TTC549 (cell line): Measurements from ENCODE around the gene CENPC.
"Not testable (repeated sequence)": the region's sequence is repeated elsewhere in the genome, so short reads cannot be mapped to it uniquely, and the experiment has no call there.

ENCODE experiments used
- FAIRE-seq: peaks from 2 replicates; lab custom pipeline; 2012; peaks lifted over from hg19 to GRCh38; lab: Jason Lieb, UNC

The CENPC gene

DNA sequence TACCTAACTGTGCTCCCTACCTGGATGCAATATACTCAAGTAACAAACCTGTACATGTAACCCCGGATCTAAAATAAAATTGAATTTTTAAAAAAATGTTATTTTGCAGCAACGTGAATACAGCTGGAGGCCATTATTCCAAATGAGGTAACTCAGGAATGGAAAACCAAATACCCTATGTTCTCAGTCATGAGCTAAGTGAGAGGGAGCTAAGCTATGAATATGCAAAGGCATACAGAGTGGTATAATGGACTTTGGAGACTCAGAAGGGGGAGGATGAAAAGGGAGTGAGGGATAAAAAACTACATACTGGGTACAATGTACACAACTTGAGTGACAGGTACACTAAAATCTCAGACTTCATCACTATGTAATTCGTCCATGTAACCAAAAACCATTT lies 78.6 kb downstream of the CENPC start:
- FAIRE-seq: no peak

DNA sequence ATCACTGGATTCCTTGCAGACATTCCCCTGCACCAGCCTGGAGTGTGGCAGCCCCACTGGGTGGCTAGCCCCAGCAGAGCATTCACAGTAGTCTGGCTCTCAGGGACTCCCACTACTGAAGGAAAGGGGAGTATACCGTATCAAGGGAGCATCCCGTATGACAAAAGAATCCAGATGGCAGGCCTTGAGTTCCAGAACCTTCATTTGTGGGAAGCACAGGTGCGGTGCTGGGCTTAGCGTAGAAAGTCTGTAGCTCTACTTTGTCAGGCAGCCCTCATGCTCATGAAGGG lies 79.6 kb downstream of the CENPC start:
- no peak for FAIRE-seq

DNA sequence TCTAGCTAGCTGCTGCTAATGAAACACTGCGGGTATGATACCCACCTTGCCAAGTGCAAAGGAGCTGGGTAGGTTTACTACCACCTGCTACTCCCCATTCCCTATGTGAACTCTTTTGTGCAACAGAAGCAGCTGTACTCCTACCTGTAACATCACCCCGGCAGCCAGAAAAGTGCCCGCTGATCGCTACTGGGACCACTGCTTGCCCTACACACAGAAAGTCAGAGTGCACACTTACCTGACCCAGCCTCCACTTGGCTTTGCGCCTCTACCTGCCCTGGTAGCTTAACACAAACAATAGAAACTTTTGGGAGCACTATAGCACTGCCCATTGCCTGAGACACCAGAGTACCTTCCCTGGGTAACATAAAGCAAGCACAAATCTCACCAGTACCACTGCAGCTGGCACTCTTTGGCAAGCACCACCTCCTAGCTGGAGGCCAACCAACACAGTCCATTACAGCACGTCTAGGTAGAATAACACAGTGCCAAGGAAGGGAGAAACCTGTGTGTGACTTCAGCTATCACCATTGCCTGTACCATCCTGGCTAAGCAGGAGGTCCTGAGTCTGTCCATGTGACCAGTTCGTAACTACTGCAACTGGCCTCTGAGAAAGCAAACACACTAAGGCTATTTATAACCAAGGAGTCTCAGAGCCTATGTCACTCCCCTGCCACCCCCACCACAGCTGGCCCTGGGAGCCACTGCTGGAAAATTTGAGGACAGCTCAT lies 80.1 kb downstream of the CENPC start:
- no peak for FAIRE-seq

DNA sequence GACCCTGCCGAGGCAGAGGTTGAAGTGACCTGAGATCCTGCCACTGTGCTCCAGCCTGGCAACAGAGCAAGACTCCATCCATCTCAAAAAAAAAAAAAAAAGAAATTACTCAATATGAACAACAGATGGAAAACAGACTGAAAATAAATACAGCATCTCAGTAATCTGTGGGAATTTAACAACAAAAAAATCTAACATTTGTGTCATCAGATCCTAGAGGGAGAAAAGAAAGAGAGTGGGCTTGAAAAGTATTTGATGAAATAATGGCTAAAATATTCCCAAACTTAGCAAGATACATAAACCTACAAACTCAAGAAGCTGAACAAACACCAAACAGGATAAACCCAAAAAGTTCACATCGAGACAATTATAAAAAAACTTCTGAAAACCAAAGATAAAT lies 84.7 kb downstream of the CENPC start:
- FAIRE-seq: no peak

DNA sequence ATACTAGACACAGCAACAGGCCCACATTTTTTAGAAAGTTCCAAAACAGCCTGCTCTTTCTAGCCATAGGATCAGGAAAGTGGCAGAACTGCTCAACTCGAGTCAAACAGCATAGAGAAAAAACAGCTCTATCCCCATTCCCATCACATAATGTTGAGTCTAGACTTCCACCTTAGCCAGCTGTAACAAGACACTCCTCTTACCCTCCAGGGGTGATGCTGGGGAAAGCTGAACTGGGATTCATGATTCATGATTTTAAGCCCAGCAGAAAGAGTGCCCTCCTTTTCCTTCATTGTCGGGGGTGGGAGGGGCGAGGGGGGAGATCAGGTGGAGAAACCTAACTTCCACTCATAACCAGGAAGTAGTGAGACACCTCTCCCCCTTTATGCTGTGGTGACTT lies 86.1 kb downstream of the CENPC start:
- no peak for FAIRE-seq

DNA sequence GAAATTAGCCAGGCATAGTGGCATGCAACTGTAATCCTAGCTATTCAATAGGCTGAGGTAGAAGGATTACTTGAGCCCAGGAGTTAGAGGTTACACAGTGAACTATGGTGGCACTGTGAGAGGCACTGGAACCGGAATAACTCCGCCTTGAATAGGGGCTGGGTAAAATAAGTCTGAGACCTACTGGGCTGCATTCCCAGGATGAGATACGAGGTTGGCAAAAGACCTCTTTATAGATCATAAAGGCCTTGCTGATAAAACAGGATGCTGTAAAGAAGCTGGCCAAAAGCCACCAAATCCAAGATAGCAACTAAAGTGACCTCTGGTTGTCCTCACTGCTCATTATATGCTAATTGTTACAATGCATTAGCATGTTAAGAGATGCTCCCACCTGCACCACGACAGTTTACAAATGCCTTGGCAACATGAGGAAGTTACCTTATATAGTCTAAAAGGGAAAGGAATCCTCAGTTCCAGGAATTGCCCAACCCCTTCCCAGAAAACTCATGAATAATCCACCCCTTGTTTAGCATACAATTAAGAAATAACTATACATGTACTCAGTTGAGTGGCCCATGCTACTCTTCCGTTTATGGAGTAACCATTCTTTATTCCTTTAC lies 88.6 kb downstream of the CENPC start:
- no peak for FAIRE-seq

DNA sequence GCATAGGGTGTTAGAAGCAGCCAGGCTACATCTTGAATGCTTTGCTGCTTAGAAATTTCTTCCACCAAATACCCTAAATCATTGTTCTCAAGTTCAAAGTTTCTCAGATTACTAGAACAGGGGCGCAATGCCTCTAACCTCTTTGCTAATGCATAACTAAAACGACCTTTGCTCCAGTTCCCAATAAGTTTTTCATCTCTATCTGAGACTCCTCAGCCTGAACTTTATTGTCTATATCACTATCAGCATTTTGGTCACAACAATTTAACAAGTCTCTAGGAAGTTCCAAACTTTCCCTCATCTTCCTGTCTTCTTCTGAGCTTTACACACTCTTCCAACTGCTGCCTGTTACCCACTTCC lies 92.5 kb downstream of the CENPC start:
- FAIRE-seq: not testable (repeated sequence)

DNA sequence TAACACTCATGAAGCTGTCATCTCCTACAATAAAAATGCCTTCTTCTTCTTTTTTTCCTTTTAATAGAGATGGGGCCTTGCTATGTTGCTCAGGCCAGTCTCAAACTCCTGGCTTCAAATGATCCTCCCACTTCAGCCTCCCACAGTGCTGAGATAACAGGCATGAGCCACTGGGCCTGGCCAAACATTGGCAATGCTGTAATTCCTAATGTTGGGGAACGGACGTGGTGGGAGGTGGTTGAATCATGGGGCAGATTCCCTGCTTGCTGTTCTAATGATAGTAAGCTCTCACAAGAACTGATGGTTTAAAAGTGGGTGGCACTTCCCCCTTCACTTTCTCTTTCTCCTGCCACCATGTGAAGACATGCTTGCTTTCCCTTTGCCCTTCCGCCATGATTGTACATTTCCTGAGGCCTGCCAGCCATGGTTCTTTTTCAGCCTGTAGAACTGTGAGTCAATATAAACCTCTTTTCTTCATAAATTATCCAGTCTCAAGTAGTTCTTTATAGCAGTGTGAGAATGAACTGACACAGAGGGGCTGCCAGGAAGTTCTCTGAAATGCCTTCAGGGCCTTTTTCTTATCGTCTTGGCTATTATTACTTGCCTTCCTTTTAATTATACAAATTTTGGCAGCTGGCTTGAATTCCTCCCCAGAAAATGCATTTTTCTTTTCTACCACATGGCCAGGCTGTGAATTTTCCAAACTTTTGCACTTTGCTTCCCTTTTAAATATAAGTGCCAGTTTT lies 93.0 kb downstream of the CENPC start:
- FAIRE-seq: no peak

DNA sequence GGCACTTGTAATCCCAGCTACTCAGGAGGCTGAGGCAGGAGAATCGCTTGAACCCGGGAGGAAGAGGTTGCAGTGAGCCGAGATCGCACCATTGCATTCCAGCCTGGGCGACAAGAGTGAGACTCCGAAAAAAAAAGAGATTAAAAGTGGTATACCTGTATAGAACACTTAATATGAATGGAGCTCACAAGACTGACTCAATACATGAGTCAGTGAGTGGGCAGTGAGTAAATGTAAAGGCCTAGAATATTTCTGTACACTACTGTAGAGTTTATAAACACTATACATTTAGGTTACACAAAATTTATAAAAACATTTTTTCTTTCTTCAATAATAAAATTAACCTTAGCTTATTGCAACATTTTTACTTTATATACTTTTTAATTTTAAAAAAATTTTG lies 93.8 kb downstream of the CENPC start:
- FAIRE-seq: no peak

DNA sequence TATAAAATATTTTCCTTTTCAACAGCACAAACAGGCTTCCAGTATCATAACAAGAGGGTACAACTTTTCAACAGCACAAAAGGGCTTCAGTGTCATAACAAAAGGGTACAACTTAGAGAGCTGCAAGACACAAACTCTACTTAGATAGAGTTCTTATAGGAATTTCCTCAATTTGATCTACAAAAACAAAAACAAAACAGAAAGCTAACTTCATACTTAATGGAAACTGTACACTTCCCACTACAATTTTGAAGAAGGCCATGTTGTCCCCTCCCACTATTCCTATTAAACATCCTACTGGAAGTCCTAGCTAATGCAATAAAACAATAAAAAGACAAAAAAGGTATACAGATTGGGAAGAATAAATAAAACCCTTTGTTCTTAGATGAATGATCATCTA lies 96.7 kb downstream of the CENPC start:
- no peak for FAIRE-seq

DNA sequence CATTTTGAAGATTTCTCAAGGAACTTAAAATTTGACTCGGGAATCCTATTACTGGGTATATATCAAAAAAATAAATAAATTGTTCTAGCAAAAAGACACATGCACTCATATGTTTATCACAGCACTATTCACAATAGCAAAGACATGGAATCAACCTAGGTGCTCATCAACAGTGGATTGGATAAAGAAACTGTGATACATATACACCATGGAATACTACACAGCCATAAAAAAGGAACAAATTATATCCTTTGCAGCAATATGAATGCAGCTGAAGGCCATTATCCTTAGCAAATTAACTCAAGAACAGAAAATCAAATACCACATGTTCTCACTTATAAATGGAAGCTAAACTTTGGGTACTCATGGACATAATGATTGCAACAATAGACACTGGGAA lies 97.4 kb downstream of the CENPC start:
- FAIRE-seq: no peak

DNA sequence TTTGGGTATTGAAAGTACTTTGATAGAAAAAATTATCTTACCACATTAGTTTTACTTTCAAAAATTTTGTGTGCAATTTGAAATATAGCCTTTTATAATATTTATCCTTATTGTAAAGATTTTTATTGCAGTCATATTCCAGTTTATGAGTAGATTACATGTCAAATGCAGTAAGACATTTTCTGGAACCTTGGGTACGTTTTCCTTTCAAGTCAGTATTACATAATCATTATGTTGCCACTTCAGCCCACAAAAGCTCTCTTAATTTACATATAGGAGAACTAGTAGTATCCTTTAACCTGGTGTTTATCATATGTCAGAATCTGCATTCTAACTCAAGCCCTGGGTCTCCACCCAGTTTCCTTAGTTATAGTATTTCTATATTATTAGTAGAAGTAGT lies 98.5 kb downstream of the CENPC start:
- FAIRE-seq: no peak

DNA sequence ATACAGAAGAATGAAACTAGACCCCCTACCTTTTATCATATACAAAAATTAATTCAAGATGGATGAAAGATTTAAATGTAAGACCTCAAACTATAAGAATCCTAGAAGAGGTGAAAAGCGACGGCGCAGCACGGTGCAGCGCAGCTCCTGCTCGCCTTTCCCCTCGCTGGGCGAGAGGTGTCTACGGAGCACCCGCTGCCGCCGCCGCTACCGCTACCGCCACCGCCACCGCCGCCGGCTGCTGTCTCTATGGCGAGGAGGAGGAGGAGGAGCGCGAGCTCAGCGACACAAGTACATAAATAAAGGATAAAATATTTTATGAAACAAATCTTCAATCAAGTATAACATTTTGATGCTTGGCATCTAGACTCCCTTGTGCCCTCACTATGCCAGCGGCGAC lies 99.4 kb downstream of the CENPC start:
- not testable (repeated sequence) for FAIRE-seq

DNA sequence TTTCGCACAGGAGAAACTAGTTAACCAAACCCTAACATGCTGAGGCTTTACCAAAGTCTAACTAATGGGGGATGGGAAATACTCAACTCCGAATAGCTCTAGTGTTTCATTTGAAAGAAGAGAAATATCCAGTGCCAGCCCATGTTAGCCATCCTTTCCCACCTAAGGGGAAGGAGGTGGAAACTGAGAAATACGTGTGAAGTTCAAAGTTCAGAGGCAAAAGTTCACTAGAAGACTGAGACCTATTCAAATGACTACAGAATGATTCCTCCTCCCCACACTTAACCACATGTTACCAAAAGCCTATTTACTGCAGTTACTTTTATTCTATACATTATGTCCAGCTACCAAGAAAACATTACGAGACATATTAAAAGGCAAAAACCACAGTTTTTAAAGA lies 106.3 kb downstream of the CENPC start:
- FAIRE-seq: no peak

DNA sequence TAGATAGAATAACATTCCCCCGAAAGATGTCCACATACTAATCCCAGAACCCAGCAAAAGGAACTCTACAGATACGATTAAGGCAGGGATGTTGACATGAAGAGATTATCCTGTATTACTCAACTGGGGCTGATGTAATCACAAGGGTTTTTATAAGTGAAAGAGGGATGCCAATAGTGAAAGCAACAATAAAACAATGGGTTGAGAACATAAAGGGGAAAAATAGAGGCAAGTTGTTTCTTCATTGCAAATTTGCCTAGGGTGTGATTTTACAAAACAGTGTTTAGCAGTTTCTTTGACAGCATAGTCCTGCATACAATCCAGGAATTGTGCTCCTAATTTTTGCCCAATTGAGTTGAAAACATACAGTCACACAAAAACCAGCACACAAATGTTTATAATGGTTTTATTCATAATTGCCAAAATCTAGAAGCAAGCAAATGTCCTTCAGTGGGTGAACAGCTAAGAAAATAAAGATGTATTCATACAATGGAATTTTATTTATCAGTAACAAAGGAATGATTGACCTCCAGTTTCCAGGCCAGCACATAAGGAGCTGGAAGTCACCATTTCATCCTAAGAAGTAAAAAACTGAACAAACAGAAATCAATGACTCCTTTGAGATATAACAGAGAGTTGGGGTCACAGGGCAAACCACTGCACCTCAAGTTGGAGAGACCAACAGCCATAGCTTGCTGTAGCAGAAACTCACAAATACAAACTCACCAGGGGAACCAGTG lies 107.2 kb downstream of the CENPC start:
- no peak for FAIRE-seq

DNA sequence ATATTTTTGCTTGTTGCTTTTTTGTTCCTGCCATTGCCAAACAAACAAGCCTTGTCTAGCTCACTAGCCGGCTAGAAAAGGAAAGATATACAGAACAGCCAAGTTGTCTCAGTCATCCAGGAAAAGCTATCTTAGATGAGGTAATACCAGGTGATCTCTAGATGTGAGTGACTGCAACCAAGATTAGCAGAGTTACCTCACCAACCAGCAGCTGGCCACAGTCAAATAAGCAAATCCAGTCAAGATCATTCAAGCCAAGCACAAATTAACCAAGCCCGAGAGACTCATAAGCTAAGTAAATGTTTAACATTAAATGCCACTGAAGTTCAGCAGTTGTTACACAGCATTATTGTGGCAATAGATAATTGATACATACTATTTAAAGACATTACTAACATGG lies 108.6 kb downstream of the CENPC start:
- FAIRE-seq: no peak

DNA sequence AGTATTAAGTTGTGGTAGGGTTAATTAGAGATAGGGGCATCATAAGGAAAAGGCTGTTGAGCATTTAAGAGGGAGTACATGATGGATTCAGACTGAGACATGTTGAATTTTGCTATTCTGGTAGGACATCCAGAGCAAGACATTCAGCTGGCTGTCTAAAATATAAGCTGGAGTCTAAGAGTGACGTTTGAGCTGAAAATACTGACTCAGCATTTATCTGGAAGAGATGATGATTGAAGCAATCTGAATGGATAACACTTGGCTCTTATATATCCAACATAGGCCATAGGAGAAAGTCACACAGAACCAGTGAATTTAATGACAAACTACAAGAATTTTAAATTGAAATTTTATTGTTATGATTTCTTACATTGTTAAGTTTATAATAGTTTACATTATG lies 114.3 kb downstream of the CENPC start:
- FAIRE-seq: no peak

DNA sequence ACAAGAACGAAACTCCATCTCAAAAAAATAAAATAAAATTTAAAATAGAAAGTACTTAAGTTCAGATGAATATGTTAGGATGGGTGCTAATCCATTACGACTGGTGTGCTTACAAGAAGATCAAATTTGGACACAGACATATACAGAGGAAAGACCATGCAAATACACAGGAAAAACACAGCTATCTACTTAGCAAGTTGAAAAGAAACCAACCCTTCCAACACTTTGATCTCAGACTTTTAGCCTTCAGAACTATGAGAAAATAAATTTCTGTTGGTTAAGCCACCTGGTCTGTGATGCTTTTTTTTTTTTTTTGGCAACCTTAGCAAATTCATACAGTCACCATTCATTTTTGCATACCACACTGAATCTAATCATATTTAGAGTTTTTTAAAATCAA lies 116.5 kb downstream of the CENPC start:
- no peak for FAIRE-seq
